Loucy (cell line): Measurements from ENCODE around the gene AMBRA1.
A peak's percentile ranks its signal among the peaks of the same experiment; 100 is the strongest.

ENCODE experiments used
- H2AFZ ChIP-seq: fragments of 200-600 bp; sonication (generic); 2 replicates; pipeline ENCODE4 v1.6.0; 2016; ENCODE audit warnings: antibody characterized with exemption, mild to moderate bottlenecking, low read length, moderate library complexity
- H3F3A ChIP-seq: fragments of 200-600 bp; 2 replicates; pipeline ENCODE4 v1.6.0; 2016; ENCODE audit warnings: antibody characterized with exemption, low read depth, mild to moderate bottlenecking
- H3K27me3 ChIP-seq: fragments of 200-600 bp; sonication (generic); 2 replicates; pipeline ENCODE4 v1.6.1; 2014; ENCODE audit warnings: low read length, mild to moderate bottlenecking; ENCODE audit not compliant: insufficient read depth, poor library complexity, severe bottlenecking
- H3K36me3 ChIP-seq: fragments of 200-600 bp; sonication (generic); 2 replicates; pipeline ENCODE4 v1.6.1; 2016; ENCODE audit warnings: low read length; ENCODE audit not compliant: insufficient read depth
- H3K4me1 ChIP-seq: fragments of 200-600 bp; sonication (generic); 2 replicates; pipeline ENCODE4 v1.5.1; 2014; ENCODE audit warnings: low read length, mild to moderate bottlenecking; ENCODE audit not compliant: insufficient read depth, poor library complexity, severe bottlenecking
- H3K4me2 ChIP-seq: fragments of 200-600 bp; sonication (generic); 2 replicates; pipeline ENCODE4 v1.6.0; 2014; ENCODE audit warnings: antibody characterized with exemption, low read length, low read depth, mild to moderate bottlenecking; ENCODE audit not compliant: poor library complexity, severe bottlenecking
- H3K4me3 ChIP-seq: fragments of 200-600 bp; sonication (generic); 2 replicates; pipeline ENCODE4 v1.5.1; 2014; ENCODE audit warnings: low read length, mild to moderate bottlenecking, mixed read lengths; ENCODE audit not compliant: poor library complexity, severe bottlenecking
- H3K79me2 ChIP-seq: fragments of 200-600 bp; sonication (generic); 2 replicates; pipeline ENCODE4 v1.6.1; 2014; ENCODE audit warnings: low read length; ENCODE audit not compliant: insufficient read depth
- H3K9ac ChIP-seq: fragments of 200-600 bp; sonication (generic); 2 replicates; pipeline ENCODE4 v1.6.0; 2014; ENCODE audit warnings: mild to moderate bottlenecking, low read depth, low read length, moderate library complexity; ENCODE audit not compliant: poor library complexity, severe bottlenecking
- H3K9me2 ChIP-seq: fragments of 200-600 bp; sonication (generic); replicated peaks from 2 replicates; pipeline ENCODE4 v1.6.1; 2016; ENCODE audit warnings: low read depth, low read length, mixed read lengths
- H3K9me3 ChIP-seq: fragments of 200-600 bp; sonication (generic); 2 replicates; pipeline ENCODE4 v1.6.1; 2014; ENCODE audit warnings: mild to moderate bottlenecking, antibody characterized with exemption, low read length, low read depth; ENCODE audit not compliant: insufficient read depth
- H4K20me1 ChIP-seq: fragments of 200-600 bp; sonication (generic); 2 replicates; pipeline ENCODE4 v1.6.0; 2014; ENCODE audit warnings: antibody characterized with exemption, low read length, mild to moderate bottlenecking; ENCODE audit not compliant: insufficient read depth, poor library complexity, severe bottlenecking
- EZH2phosphoT487 ChIP-seq: fragments of 200-600 bp; IDR thresholded peaks from 2 replicates; pipeline ENCODE4 v1.6.1; 2018; ENCODE audit warnings: antibody characterized with exemption, mild to moderate bottlenecking, moderate library complexity, borderline replicate concordance
- TF ChIP-seq, protein P1 (sequence below): fragments of 200-600 bp; sonication (generic); conservative IDR thresholded peaks from 2 replicates; pipeline ENCODE4 v1.5.1; 2014; ENCODE audit warnings: mild to moderate bottlenecking, antibody characterized with exemption, low read length

AMBRA1 gene

DNA sequence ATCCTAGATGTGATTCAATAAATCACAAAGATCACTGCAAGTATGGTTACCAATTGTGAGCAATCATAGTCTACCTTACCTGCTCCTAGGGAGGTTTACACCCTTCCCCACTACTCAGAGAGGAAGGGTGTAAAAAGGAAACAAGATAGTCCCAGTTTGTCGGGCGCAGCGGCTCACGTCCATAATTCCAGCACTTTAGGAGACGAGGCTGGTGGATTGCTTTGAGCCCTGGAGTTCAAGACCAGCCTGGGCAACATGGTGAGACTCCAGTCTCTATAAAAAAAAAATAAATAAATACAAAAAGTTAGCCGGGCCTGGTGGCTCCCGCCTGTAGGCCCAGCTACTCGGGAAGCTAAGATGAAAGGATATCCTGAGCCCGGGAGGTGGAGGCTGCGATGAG lies 962 bp upstream of the AMBRA1 start:
- Histone ChIP-seq H3F3A (no peaks in the 10 kb centered on the region), H3K79me2 (peaks cover 40% of the 10 kb centered on the region), H2AFZ (peak overlapping the region; percentile 96), H3K27me3 (no peaks in the 10 kb centered on the region), H3K9me3 (no peaks in the 10 kb centered on the region), H3K4me3 (no peak overlapping the region), H4K20me1 (peaks cover 31% of the 10 kb centered on the region), H3K36me3 (no peaks in the 10 kb centered on the region), H3K9me2 (no peaks in the 10 kb centered on the region), H3K9ac (no peak overlapping the region), H3K4me1 (peaks cover 34% of the 10 kb centered on the region), H3K4me2 (peak overlapping the region; percentile 98)
- TF ChIP-seq, protein P1, sequence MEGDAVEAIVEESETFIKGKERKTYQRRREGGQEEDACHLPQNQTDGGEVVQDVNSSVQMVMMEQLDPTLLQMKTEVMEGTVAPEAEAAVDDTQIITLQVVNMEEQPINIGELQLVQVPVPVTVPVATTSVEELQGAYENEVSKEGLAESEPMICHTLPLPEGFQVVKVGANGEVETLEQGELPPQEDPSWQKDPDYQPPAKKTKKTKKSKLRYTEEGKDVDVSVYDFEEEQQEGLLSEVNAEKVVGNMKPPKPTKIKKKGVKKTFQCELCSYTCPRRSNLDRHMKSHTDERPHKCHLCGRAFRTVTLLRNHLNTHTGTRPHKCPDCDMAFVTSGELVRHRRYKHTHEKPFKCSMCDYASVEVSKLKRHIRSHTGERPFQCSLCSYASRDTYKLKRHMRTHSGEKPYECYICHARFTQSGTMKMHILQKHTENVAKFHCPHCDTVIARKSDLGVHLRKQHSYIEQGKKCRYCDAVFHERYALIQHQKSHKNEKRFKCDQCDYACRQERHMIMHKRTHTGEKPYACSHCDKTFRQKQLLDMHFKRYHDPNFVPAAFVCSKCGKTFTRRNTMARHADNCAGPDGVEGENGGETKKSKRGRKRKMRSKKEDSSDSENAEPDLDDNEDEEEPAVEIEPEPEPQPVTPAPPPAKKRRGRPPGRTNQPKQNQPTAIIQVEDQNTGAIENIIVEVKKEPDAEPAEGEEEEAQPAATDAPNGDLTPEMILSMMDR = no peak
- no peak for TF ChIP-seq EZH2phosphoT487

DNA sequence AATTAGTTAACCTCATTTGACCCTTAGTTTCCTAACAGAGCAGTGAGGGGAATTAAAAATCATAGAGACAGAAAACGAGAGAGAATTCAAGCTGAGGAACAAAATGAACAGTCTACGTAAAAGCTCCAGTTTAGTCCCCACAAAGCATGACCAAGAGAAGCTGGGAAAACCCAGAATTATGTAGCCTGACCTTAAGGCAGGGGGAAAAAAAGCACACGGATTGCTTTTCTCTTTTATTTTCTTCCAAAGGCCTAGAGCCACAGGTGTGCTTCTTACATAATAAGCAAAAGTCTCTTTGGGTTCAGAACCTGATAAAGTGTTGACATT lies 514 bp upstream of the AMBRA1 start:
- peaks cover 35% of the 10 kb centered on the region for H4K20me1 ChIP-seq
- H3K4me3 ChIP-seq = peak overlapping the region; percentile 91
- peak overlapping the region; percentile 96 for H2AFZ ChIP-seq
- H3F3A ChIP-seq = no peaks in the 10 kb centered on the region
- H3K79me2 ChIP-seq = peaks cover 45% of the 10 kb centered on the region
- no peaks in the 10 kb centered on the region for H3K27me3 ChIP-seq
- peak overlapping the region; percentile 98 for H3K4me2 ChIP-seq
- no peaks in the 10 kb centered on the region for H3K36me3 ChIP-seq
- peak overlapping the region; percentile 77 for H3K9ac ChIP-seq
- H3K9me2 ChIP-seq = no peaks in the 10 kb centered on the region
- no peaks in the 10 kb centered on the region for H3K9me3 ChIP-seq
- TF ChIP-seq EZH2phosphoT487 = no peak
- TF ChIP-seq, protein P1 = no peak
- peaks cover 35% of the 10 kb centered on the region for H3K4me1 ChIP-seq

DNA sequence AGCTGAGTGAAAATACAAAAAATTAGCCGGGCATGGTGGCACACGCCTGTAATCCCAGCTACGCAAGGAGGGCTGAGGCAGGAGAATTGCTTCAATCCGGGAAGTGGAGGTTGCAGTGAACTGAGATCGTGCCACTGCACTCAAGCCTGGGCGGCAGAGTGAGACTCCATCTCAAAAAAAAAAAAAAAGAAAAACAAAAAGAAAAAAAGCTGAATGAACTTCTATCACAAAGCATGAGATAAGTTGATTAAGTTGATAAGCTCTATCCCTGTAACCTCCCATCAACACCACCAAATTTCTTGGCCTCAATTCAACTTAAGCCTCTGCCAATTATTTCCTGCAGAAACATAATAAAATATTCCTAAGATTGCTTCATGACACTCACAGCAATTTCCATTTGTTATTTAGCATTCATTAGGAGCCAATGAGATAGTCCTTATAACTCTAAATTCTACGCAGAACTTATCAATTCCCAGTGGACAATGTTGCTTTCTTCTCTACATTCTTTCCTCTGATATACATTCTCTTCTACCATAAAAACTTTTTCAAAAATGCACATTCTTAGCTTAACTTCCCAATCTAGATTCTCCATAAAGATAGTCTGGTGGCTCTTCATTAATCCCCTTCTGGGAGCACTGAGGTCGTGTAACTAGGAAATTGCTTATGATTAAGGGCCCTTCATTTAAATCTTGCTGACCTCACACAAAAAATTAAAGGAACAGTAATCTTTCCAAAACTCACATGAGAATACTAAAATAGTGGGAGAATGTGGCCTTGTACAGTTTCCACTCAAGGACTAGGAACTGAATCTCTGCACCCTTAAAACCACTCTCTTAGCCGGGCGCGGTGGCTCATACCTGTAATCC lies 2.9 kb downstream of the AMBRA1 start:
- no peak for TF ChIP-seq EZH2phosphoT487
- Histone ChIP-seq H4K20me1 (peaks cover 43% of the 10 kb centered on the region), H3F3A (no peaks in the 10 kb centered on the region), H3K9me2 (no peaks in the 10 kb centered on the region), H2AFZ (no peak overlapping the region), H3K27me3 (no peaks in the 10 kb centered on the region), H3K9me3 (no peaks in the 10 kb centered on the region), H3K4me2 (peak overlapping the region; percentile 98), H3K36me3 (no peaks in the 10 kb centered on the region), H3K79me2 (peaks cover 77% of the 10 kb centered on the region), H3K9ac (peak overlapping the region; percentile 32), H3K4me1 (peaks cover 41% of the 10 kb centered on the region), H3K4me3 (peak overlapping the region; percentile 91)
